Heart right ventricle (tissue), 16 donors: Measurements from ENCODE around the gene NMT1. TPM values are rescaled to one million over a fixed set of nuclear protein-coding genes. Genes with fewer than 3 reads are reported as not detected.

ENCODE experiments used
- ATAC-seq, 8 donors: fragments of 200-7000 bp; cut with Tn5 transposase; one replicate each; pipeline ENCODE4 v1.9.1; 2020; ENCODE audit warnings: mild to moderate bottlenecking in 8 of 8, moderate library complexity in 8 of 8, moderate number of reproducible peaks in 1 of 8
- DNase-seq, 2 donors: peaks; one replicate each; pipeline ENCODE4 v3.0.0-alpha.2; 2020
- H3K27ac ChIP-seq, 10 donors: fragments of 200-600 bp; sonication (generic) in 2 of 10; one replicate each; pipeline versions ENCODE4 v1.5.0 to v1.8.0; 2020 to 2022; ENCODE audit warnings: mild to moderate bottlenecking in 3 of 10
- H3K27me3 ChIP-seq, 7 donors: fragments of 200-600 bp; one replicate each; pipeline ENCODE4 v1.8.0; 2021 to 2022; ENCODE audit warnings: mild to moderate bottlenecking in 2 of 7
- H3K36me3 ChIP-seq, 9 donors: fragments of 200-600 bp; sonication (generic) in 1 of 9; one replicate each; pipeline versions ENCODE4 v1.5.0 to v1.8.0; 2020 to 2022; ENCODE audit warnings: mild to moderate bottlenecking in 2 of 9
- H3K4me1 ChIP-seq, 9 donors: fragments of 200-600 bp; sonication (generic) in 1 of 9; one replicate each; pipeline versions ENCODE4 v1.5.0 to v1.8.0; 2020 to 2022; ENCODE audit warnings: mild to moderate bottlenecking in 4 of 9
- H3K4me3 ChIP-seq, 10 donors: fragments of 200-600 bp; sonication (generic) in 2 of 10; one replicate each; pipeline versions ENCODE4 v1.5.0 to v1.8.0; 2020 to 2022; ENCODE audit warnings: mild to moderate bottlenecking in 7 of 10, moderate library complexity in 2 of 10
- H3K9me3 ChIP-seq, 11 donors: fragments of 200-600 bp in 10 of 11; sonication (generic) in 2 of 11; one replicate each; pipeline versions ENCODE4 v1.5.0 to v1.8.0; 2013 to 2022; ENCODE audit warnings: mild to moderate bottlenecking in 2 of 11, control low read depth in 1 of 11, moderate library complexity in 1 of 11
- WGBS, 2 donors: extraction: QIAGEN DNeasy Blood & Tissue Kit; methylation state at CpG; one replicate each; pipeline ENCODE4 v1.1.7; 2013; ENCODE audit warnings: inconsistent platforms in 1 of 2; 5-methylcytosine and 5-hydroxymethylcytosine counted together
- intact Hi-C, 10 donors: fragments of 100-400 bp; cut with DNase I; formaldehyde crosslinking; loops; one replicate each; pipeline versions ENCODE4 v1.11.1 to v1.14.2; 2022
- polyA plus RNA-seq, 2 donors: library from polyadenylated mRNA; stranded (reverse); fragments of 200-250 nt; gene quantifications; one replicate each; pipeline ENCODE4 v1.2.3, GENCODE V29; 2013
- total RNA-seq, 10 donors: library from RNA; stranded (reverse); fragmentation: NEBNext Ultra II Directional in 3 of 10; extraction: Animal tissue kit (Norgen Biotek cat#: 25700) in 3 of 10; gene quantifications; one replicate each; pipeline versions ENCODE4 v1.2.1 to v1.2.4, GENCODE V29; 2021 to 2023
- TF ChIP-seq, protein P1 (sequence below), 9 donors: fragments of 200-600 bp; sonication (generic) in 2 of 9; IDR thresholded peaks; one replicate each; pipeline versions ENCODE4 v1.5.0 to v1.8.0; 2021 to 2022; ENCODE audit warnings: antibody characterized with exemption in 9 of 9, mild to moderate bottlenecking in 5 of 9, moderate library complexity in 1 of 9
- donor health status: Arrhythmogenic right ventricular cardiomyopathy.
- donor health status: ischemic (EF 13 %, LVEDD 7.1; RV severe dilation, severe dysfunction).
- donor health status: healthy with polysubstance abuse.
- donor health status: DM: no; HTN: yes; CAD: no.
- donor health status: DM: no; HTN: no; CAD: no.
- donor health status: ischemic (EF 25% LVEDD 6.9; RV normal size, moderate dysfunction).
- donor health status: ischemic (EF 25% LVEDD 5.7; RV mildly dilated, moderate dysfunction).
- donor health status: healthy.
- donor health status: DM: yes; HTN: yes; CAD: no.
- donor health status: Ischemic cardiomyopathy.
- donor health status: ischemic (EF 35%, LVEDD 5.7; RV mildly dilated, moderate dysfunction).
- donor health status: nonischemic (EF 11% LVEDD 7.7; RV severe dilation, severe dysfunction).
- donor health status: DM: yes; HTN: yes; CAD: no.
- donor health status: PGD.
- donor health status: ischemic (EF 29% LVEDD 5.4; RV normal size, mild dysfunction).
- donor health status: nonischemic (EF 23%, LVEDD 6.1; RV moderate dilation, normal function).

Gene NMT1
- total and polyA plus RNA-seq, 12 donors: 40.9 to 110 (median 72.6) TPM

DNA sequence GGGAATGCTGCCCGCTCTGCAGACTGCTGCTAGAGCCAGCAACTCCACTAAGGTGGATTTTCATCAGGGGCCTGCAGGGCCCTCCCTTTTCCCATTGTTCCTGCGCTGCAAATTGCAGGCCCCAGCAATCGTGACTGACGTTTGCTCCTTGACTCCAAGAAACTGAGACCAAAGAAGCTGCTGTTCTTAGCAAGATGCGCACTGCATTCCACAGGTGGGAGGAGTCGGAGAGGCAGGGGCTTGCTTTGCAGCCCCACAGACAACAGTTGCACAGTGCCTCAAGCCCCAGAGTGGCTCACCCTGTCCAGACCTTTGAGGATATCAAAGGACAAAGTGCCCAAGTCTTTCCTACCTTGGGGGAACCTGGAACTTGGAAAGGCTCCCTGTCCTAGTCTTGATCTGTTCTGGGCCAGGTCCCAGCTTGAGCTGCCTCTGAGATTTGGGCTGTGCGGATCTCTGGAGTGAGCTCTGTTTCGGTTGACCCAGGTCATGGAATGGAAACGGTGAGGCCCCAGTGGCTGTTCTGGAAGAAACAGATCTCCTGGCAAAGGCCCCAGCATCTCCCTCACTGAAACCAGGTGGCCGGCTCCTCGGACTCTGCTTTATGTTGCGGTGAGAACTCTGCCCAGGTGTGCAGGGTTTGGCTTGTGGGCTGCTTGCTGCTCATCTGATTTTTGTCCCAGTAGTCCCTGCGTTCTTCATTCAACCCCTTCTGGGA lies 46.3 kb downstream of the NMT1 start:
- ATAC-seq: no peak
- intact Hi-C loops: loop anchor here in 1 of 10 donors (10.0 kb wide), 1 partner anchor 333 kb away; no protein-coding TSS in a partner anchor
- no peak for DNase-seq
- Histone ChIP-seq H3K27ac (peak overlapping the region in 7 of 10 donors; percentile 28 to 94 (median 85)), H3K27me3 (no peaks in the 10 kb centered on the region), H3K9me3 (no peaks in the 10 kb centered on the region), H3K36me3 (peaks cover 0 to 73% (median 48%) of the 10 kb centered on the region in 9 donors), H3K4me1 (peaks cover 9 to 100% (median 54%) of the 10 kb centered on the region in 9 donors), H3K4me3 (no peak overlapping the region)
- WGBS, 2 donors: 75 to 79% methylated on average over 13 of the region's 13 CpGs
- TF ChIP-seq, protein P1, sequence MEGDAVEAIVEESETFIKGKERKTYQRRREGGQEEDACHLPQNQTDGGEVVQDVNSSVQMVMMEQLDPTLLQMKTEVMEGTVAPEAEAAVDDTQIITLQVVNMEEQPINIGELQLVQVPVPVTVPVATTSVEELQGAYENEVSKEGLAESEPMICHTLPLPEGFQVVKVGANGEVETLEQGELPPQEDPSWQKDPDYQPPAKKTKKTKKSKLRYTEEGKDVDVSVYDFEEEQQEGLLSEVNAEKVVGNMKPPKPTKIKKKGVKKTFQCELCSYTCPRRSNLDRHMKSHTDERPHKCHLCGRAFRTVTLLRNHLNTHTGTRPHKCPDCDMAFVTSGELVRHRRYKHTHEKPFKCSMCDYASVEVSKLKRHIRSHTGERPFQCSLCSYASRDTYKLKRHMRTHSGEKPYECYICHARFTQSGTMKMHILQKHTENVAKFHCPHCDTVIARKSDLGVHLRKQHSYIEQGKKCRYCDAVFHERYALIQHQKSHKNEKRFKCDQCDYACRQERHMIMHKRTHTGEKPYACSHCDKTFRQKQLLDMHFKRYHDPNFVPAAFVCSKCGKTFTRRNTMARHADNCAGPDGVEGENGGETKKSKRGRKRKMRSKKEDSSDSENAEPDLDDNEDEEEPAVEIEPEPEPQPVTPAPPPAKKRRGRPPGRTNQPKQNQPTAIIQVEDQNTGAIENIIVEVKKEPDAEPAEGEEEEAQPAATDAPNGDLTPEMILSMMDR (IDR thresholded peaks at IDR 0.05): no peak

DNA sequence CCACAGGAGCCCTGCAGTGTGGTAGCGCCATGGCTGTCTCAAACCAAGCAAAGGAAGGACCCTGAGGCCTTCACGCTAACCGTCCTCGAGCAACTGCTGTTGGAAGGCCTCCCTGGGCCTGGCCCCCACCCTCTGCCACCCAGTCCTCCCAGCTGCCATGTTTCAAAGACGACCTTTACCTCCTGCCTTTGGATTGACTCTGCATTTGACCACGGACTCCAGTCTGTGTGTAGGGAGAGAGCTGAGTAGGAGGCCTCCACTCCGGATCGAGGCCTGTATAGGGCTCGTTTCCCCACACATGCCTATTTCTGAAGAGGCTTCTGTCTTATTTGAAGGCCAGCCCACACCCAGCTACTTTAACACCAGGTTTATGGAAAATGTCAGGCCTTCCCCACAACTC lies 46.9 kb downstream of the NMT1 start:
- ATAC-seq (no peak), DNase-seq (no peak)
- peaks cover 9 to 95% (median 48%) of the 10 kb centered on the region in 9 donors for H3K4me1 ChIP-seq
- WGBS, 2 donors: 66 to 76% methylated on average over 9 of the region's 9 CpGs
- H3K27me3 ChIP-seq: no peaks in the 10 kb centered on the region
- no peaks in the 10 kb centered on the region for H3K9me3 ChIP-seq
- peaks cover 0 to 73% (median 42%) of the 10 kb centered on the region in 9 donors for H3K36me3 ChIP-seq
- TF ChIP-seq, protein P1 (IDR thresholded peaks at IDR 0.05): no peak
- H3K4me3 ChIP-seq: no peak overlapping the region
- H3K27ac ChIP-seq: peak overlapping the region in 8 of 10 donors; percentile 31 to 94 (median 84)
- intact Hi-C loops: loop anchor here in 1 of 10 donors (10.0 kb wide), 1 partner anchor 333 kb away; no protein-coding TSS in a partner anchor

DNA sequence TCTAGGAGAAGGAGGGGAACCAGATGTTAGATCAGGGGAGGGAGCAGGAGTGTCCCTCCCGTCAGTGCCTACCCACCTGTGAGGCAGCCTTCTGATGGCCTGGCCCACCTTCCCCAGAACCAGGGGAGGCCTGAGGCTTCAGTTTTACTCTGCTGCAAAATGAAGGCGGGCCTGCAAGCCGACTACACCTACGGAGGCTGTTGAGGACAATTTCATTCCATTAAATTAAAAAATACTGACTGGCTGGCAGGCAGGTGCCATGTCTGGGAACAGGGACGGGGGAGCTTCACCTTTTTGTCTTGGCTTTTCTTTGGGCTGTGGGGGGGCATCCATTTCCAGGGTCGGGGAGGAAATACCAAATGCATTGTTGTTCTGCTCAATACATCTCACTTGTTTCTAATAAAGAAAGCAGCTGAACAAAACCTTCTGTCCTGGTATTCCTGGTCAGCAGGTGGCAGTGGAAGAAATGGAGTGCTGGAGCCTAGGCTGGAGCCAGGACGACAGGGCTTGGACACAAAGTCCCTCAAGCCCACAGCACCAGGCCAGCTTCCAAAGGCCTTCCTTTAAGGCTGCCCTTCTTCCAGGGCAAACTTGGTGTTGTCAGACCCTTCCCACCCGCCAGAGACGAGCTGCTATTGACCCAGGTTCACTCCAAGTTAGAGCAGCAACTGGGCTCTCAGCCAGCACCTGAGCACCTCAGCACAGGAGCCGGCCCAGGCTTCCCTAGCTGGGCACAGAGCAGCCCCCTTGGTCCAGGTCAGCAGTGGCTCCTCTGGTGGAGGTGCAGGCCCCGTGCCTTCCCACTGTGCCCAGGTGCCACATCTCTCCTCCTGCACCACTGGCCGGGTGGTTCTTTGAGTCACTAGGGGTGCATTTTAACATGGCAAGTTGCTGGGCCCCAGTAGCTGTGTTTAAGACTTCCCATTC lies 47.7 kb downstream of the NMT1 start:
- Histone ChIP-seq H3K4me1 (peaks cover 9 to 87% (median 43%) of the 10 kb centered on the region in 9 donors), H3K9me3 (no peaks in the 10 kb centered on the region), H3K4me3 (no peak overlapping the region), H3K36me3 (peaks cover 0 to 73% (median 35%) of the 10 kb centered on the region in 9 donors), H3K27ac (peak overlapping the region in 9 of 10 donors; percentile 20 to 94 (median 85)), H3K27me3 (no peaks in the 10 kb centered on the region)
- intact Hi-C loops: loop anchor here in 1 of 10 donors (10.0 kb wide), 1 partner anchor 334 kb away; no protein-coding TSS in a partner anchor
- WGBS, 2 donors: 62 to 67% methylated on average over 12 of the region's 12 CpGs
- DNase-seq (no peak), ATAC-seq (no peak)
- TF ChIP-seq, protein P1 (IDR thresholded peaks at IDR 0.05): peak in 5 of 9 donors; percentile 7 to 37 (median 28)
